ENCODE results near the gene TJP1.
A peak's percentile ranks its signal among the peaks of the same experiment; 100 is the strongest.
"Not testable (repeated sequence)": the region's sequence is repeated elsewhere in the genome, so short reads cannot be mapped to it uniquely, and the experiment has no call there.

TJP1 gene

GRCh38 chr15:29753506-29753905, 68.8 kb downstream of the TJP1 start:
- no peak for DNase-seq (ENCODE audit: low spot score)

GRCh38 chr15:29750754-29751153, 71.5 kb downstream of the TJP1 start:
- no peak for DNase-seq (ENCODE audit: low spot score)

GRCh38 chr15:29749365-29750086, 72.7 kb downstream of the TJP1 start:
- peak; percentile 11 for DNase-seq (ENCODE audit: low spot score)

- peak; percentile 5 for DNase-seq (ENCODE audit: low spot score)
Measured at GRCh38 chr15:29747837-29748417, 74.3 kb downstream of the TJP1 start.

DNA sequence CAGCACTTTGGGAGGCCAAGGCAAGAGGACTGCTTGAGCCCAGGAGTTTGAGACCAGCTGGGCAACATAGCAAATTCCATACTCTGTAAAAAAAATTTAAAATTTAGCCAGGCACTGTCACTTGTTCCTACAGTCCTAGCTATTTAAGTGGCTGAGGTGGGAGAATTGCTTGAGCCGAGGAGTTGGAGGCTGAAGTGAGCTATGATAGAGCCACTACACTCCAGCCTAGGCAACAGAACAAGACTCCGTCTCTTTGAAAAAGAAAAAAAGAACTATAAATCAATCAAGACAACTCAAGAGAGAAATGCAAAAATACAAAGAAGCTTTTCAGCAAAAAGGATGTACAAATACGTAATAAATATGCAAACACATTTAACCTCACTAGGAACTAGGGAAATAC, 78.8 kb downstream of the TJP1 start:
- DNase-seq (ENCODE audit: low spot score) = no peak

GRCh38 chr15:29740692-29741311, 81.5 kb downstream of the TJP1 start:
- DNase-seq (ENCODE audit: low spot score) = no peak

- peak; percentile 15 for DNase-seq (ENCODE audit: low spot score)
Measured at GRCh38 chr15:29736744-29737020, 85.6 kb downstream of the TJP1 start.

DNA sequence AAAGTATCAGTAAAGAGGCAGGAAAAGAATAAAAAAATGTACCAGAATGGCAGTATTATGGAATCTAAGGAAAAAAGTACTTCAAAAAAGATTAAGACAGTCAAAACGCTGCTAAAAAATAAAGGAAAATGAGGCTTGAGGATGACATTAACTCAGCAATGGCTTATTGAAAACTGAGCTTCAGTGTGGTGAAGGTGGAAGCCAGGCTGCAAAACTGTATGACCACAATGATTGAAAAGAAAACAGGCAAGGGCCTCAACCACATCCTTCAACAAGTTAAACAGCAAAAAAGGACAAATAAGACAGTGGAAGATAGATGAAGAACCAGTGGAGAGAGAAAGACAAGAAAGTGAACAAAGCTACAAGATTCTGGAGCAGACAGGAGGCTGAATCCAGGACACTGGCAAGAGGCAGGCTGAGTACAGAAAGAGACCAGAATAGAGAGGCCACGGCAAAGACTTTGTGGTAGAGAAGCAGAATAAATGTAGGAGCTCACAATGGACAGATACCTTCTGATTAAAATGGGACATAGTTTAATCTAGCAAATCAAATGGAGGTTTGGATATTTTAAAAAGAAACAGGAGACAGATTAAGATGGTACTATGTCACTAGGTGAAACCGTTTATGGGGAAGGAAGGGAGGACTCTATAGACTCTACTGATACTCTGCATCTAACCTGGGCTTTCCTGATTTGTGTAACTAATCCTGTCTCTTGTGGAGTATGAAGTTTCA, 86.1 kb downstream of the TJP1 start:
- no peak for DNase-seq (ENCODE audit: low spot score)

DNA sequence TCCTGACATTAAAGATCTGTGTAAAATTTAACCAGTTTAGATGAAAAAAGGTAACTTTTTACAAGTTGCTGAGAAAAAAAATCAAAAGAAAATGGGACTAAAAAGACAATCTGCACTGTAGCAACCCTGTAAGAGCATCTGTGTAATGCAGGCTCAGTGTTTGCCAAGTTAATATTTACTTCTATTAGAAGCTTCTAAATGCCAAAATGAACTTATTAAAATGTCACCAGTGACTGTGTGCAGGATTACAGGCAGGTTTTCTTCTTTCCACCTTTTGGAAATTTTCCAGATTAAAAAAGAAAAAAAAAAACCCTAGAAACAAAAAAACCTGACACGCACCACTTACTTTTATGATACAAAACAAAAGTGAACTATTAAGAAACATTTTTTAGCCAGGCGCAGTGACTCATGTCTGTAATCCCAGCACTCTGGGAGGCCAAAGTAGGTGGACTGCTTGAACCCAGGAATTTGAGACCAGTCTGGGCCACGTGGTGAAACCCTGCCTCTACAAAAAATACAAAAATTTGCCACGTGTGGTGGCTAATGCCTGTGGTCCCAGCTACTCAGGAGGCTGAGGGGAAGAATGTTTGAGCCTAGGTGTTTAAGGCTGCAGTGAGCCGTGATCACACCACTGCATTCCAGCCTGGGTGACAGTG, 87.2 kb downstream of the TJP1 start:
- DNase-seq (ENCODE audit: low spot score) = no peak

DNA sequence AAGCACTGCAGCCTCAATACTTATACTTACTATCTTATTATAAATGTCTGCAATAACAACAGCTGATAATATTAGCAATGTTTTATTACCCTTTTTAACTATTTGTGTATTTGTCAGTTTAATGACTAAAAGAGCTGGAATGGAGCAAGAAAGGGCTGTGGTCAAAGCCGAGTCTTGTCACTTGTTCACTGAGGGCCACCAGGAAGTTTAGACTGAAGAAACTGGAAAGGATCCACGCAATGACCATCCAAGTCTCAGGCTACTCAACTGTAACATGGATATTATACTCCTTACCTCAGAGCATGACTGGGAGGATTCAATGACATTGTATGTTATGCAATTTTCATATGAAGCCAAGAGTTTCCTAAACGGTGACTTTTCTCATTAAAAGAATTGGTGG, 90.4 kb downstream of the TJP1 start:
- no peak for DNase-seq (ENCODE audit: low spot score)

DNA sequence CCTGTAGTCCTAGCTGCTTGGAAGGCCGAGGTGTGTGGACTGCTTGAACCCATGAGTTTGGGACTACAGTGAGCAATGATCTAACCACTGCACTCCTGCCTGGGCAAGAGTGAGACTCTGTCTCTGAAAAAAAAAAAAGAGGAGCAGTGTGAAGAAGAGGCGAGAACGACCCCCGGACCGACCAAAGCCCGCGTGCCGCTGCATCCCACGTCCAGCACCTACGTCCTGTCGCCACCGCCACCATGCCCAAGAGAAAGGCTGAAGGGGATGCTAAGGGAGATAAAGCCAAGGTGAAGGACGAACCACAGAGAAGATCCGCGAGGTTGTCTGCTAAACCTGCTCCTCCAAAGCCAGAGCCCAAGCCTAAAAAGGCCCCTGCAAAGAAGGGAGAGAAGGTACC, 91.8 kb downstream of the TJP1 start:
- DNase-seq (ENCODE audit: low spot score) = not testable (repeated sequence)

DNA sequence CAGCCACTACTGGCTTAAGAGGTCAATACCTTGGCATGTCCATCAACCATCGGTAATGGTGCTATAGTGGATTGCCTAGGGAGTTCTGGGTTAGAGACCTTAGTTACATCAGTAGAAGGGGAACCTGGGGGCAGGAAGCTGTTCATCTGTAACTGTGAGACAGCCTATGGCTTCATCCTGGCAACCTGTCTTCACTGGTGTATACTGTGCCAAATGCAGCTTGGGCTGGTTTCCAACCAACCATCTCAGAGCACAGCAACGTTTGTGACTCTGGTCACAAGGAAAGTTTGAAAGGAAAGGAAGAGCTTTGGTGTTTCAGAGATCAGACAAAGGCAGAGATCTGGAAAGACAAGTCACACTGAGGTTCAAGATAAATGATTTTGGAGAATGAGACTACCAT, 93.8 kb downstream of the TJP1 start:
- DNase-seq (ENCODE audit: low spot score) = no peak

DNA sequence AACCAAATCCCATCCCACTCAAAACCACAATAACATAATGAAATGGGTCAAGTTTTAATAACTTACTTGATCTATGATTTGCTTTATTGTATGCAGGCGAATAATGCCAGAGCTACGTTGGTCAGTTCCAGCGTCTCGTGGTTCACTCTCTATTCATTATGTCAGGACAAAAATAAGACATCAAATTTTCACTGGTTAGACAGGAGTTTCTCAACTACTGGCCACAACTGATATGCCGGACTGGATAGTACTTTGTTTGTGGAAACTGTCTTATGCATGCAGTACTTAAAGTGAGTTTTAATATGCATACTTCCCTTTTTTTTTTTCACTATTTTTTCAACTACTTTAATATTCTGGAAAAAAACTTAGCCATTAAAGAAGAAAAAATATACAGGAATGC, 94.4 kb downstream of the TJP1 start:
- DNase-seq (ENCODE audit: low spot score) = no peak

DNA sequence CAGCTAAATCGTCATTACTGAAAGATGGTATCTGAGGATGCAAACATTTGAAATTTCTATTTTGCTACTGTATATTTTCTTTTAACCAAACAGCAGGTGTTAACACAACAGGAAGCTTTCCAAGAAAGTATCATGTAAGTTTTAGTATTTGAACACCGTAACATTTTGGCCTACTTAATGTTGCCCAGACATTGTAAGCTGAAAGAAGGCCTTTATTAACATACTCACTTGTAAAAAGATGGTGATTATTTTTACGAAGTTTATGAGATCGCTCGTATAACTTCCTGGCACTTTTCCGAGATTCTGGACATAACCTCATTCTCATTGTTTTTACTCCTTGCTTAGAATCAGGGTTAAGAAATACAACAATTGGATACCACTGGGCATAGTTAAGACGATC, 95.7 kb downstream of the TJP1 start:
- no peak for DNase-seq (ENCODE audit: low spot score)

- no peak for DNase-seq (ENCODE audit: low spot score)
Measured at GRCh38 chr15:29724026-29724425, 98.2 kb downstream of the TJP1 start.

GRCh38 chr15:29713784-29714183, 108.5 kb downstream of the TJP1 start:
- DNase-seq (ENCODE audit: low spot score) = no peak

DNA sequence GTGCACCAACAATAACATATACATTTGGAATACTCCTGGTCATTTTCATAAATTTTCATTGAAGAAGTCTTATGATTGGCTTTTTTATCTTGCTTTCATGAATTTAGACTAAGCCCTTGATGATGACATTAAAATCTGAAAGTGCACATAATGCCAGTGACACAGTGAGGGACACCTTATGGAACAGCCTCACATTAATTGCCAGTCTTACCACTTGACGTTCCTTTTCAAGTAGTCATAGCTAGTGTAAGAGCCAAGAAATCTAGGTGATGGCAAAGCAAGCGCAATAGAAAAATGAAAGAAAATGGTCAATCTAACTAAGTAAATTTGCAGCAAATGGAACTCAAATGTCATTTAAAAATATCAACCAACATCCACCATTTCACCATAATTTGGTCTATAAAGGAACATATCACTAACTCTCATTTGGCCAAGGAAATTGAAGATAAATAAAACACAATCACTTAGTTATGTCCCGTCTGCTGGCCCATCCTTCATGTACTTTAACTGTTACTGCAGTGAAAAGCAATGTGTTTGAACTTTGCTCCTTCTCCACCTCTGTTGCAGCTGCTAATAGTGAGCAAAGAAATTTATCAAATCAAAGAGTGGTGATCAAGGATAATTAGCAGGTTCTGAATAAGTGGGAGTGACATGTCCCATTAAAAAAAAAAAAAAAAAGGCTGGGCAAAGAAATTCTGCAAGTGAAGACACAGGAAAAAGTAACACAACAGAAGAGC, 110.0 kb downstream of the TJP1 start:
- no peak for DNase-seq (ENCODE audit: low spot score)

DNA sequence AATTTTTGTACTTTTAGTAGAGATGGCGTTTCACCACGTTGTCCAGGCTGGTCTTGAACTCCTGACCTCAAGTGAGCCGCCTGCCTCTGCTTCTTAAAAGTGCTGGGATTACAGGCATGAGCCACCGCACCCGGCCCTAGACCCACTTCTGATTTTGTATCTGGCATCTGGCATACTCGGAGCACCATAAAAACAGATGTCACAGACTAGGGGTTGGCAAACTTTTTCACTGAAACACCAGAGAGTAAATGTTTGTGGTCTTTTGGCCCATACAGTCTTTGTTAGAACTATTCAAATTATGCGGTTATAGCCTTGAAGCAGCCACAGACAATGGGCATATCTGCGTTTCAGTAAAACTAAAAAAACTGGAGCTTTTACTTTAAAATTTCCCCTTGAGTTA, 110.7 kb downstream of the TJP1 start:
- DNase-seq (ENCODE audit: low spot score) = no peak

DNA sequence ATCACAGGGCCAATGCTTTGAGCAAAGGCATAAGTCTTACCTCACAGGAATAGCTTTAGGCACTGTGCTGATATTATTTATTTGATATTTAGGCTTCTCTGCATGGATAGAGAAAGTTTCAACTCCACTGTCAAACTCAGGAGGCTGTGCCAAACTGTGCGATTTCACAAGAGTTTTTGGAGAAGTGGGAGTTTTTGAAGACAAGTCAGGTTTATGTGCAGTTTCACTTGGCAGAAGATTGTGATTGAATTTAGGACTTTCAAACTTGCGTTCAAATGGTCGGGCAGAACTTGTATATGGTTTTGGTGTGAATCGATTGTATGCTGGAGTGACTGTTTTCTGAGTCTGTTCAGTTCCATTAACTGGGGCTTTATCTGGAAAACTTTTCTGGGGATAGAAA, 113.7 kb downstream of the TJP1 start:
- no peak for DNase-seq (ENCODE audit: low spot score)

GRCh38 chr15:29704950-29705597, 117.2 kb downstream of the TJP1 start:
- DNase-seq (ENCODE audit: low spot score) = no peak

- no peak for DNase-seq (ENCODE audit: low spot score)
Measured at GRCh38 chr15:29701151-29701550, 121.1 kb downstream of the TJP1 start.

Data from COLO829 (cell line).